WI38 (cell line): ENCODE measurements around the gene DHDH.

Source experiments
- H3K4me3 ChIP-seq: 2 replicates; pipeline ENCODE4 v1.5.1; 2011; ENCODE audit warnings: low read depth, mild to moderate bottlenecking, control low read depth, low read length
- CTCF ChIP-seq: IDR thresholded peaks from 2 replicates; pipeline ENCODE4 v1.5.1; 2012; ENCODE audit warnings: low read depth, mild to moderate bottlenecking, control low read depth, low read length

The DHDH gene

GRCh38 chr19:48988860-48989259, 55.4 kb downstream of the DHDH start:
- no peak for TF ChIP-seq CTCF
- H3K4me3 ChIP-seq: no peak overlapping the region

- no peak for TF ChIP-seq CTCF
- H3K4me3 ChIP-seq: no peak overlapping the region
These were observed 56.3 kb downstream of the DHDH start for GRCh38 chr19:48989701-48990291.

GRCh38 chr19:48990400-48990799, 56.9 kb downstream of the DHDH start:
- TF ChIP-seq CTCF: no peak
- H3K4me3 ChIP-seq: no peak overlapping the region

- H3K4me3 ChIP-seq: peak overlapping the region; percentile 97
- TF ChIP-seq CTCF: no peak
These were observed 57.6 kb downstream of the DHDH start for GRCh38 chr19:48991011-48991609.

GRCh38 chr19:48991873-48992580, 58.5 kb downstream of the DHDH start:
- peak overlapping the region; percentile 97 for H3K4me3 ChIP-seq
- no peak for TF ChIP-seq CTCF

- H3K4me3 ChIP-seq: peak overlapping the region; percentile 97
- TF ChIP-seq CTCF: no peak
These were observed 59.2 kb downstream of the DHDH start for GRCh38 chr19:48992581-48993174.
